PC-3 (cell line): Measurements from ENCODE around the gene OR10J1.

Experiments used
- CTCF ChIP-seq: fragments of 300-600 bp; sonication (generic); conservative IDR thresholded peaks from 2 replicates; pipeline ENCODE4 v1.5.1; 2017; ENCODE audit warnings: antibody characterized with exemption, low read depth, mild to moderate bottlenecking, low read length
- EZH2 ChIP-seq: fragments of 300-600 bp; sonication (generic); IDR thresholded peaks from one replicate; pipeline ENCODE4 v1.6.1; 2017; ENCODE audit warnings: antibody characterized with exemption, mild to moderate bottlenecking, low read length; ENCODE audit not compliant: unreplicated experiment
- EZH2phosphoT487 ChIP-seq: fragments of 300-600 bp; sonication (generic); IDR thresholded peaks from 2 replicates; pipeline ENCODE4 v1.6.1; 2018; ENCODE audit warnings: mild to moderate bottlenecking, antibody characterized with exemption, low read length, borderline replicate concordance

DNA sequence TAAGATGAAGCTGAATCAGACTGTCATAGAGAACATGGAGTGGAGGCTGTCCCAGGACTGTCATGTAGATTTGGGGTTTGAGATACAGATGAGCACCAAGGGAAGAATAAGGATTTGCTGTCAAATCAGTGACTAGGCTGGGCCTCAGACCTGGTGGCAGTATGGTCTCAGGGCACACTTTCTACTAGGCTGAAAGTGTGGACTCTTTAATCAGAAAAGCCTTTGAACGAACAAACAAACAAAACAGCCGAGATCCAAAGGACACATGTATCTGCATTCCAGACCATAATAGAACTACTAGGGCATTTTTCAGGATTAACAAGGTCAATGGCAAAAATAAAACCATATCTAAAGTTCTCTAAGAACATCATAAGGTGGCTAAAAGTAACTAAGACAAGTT lies 2.9 kb downstream of the OR10J1 start:
- TF ChIP-seq EZH2 (no peak), CTCF (no peak), EZH2phosphoT487 (no peak)
